Epithelial cell of prostate (primary cell): ENCODE data around the gene PIK3CA.

Source experiments
- DNase-seq: peaks from one replicate; pipeline ENCODE4 v3.0.0-alpha.2; 2011; ENCODE audit warnings: low read depth, low spot score
- H3K27ac ChIP-seq: fragments of 450-650 bp; 2 replicates; pipeline ENCODE4 v1.5.1; 2017; ENCODE audit warnings: mild to moderate bottlenecking

PIK3CA gene

GRCh38 chr3:179156170-179156569 is 8.0 kb downstream of the PIK3CA start:
- no peak overlapping the region for H3K27ac ChIP-seq

GRCh38 chr3:179156775-179157174 is 8.6 kb downstream of the PIK3CA start:
- no peak overlapping the region for H3K27ac ChIP-seq
- no peak for DNase-seq

More at GRCh38 chr3:179156170-179156569, 8.0 kb downstream of the PIK3CA start:
- DNase-seq = no peak

- H3K27ac ChIP-seq = no peak overlapping the region
- DNase-seq = no peak
These were observed 10.3 kb downstream of the PIK3CA start for GRCh38 chr3:179158336-179159039.

GRCh38 chr3:179163503-179163902 is 15.3 kb downstream of the PIK3CA start:
- no peak for DNase-seq
- no peak overlapping the region for H3K27ac ChIP-seq

- no peak for DNase-seq
- H3K27ac ChIP-seq = no peak overlapping the region
These were observed 16.7 kb downstream of the PIK3CA start for GRCh38 chr3:179164857-179165256.

- DNase-seq = no peak
- no peak overlapping the region for H3K27ac ChIP-seq
These were observed 18.5 kb downstream of the PIK3CA start for GRCh38 chr3:179166561-179167201.

GRCh38 chr3:179168918-179169317 is 20.8 kb downstream of the PIK3CA start:
- DNase-seq = no peak
- H3K27ac ChIP-seq = no peak overlapping the region

GRCh38 chr3:179172546-179172945 is 24.4 kb downstream of the PIK3CA start:
- DNase-seq = no peak
- H3K27ac ChIP-seq = no peak overlapping the region

GRCh38 chr3:179174316-179174715 is 26.2 kb downstream of the PIK3CA start:
- no peak overlapping the region for H3K27ac ChIP-seq

GRCh38 chr3:179174898-179175297 is 26.7 kb downstream of the PIK3CA start:
- no peak overlapping the region for H3K27ac ChIP-seq
- no peak for DNase-seq

More at GRCh38 chr3:179174316-179174715, 26.2 kb downstream of the PIK3CA start:
- DNase-seq = no peak

- no peak for DNase-seq
- H3K27ac ChIP-seq = no peak overlapping the region
These were observed 27.2 kb downstream of the PIK3CA start for GRCh38 chr3:179175358-179175757.

- H3K27ac ChIP-seq = no peak overlapping the region
These were observed 29.5 kb downstream of the PIK3CA start for GRCh38 chr3:179177611-179178010.

GRCh38 chr3:179179256-179179655 is 31.1 kb downstream of the PIK3CA start:
- DNase-seq = no peak
- no peak overlapping the region for H3K27ac ChIP-seq

More at GRCh38 chr3:179177611-179178010, 29.5 kb downstream of the PIK3CA start:
- no peak for DNase-seq

GRCh38 chr3:179179979-179180759 is 32.0 kb downstream of the PIK3CA start:
- no peak for DNase-seq
- no peak overlapping the region for H3K27ac ChIP-seq

- H3K27ac ChIP-seq = no peak overlapping the region
- DNase-seq = no peak
These were observed 32.9 kb downstream of the PIK3CA start for GRCh38 chr3:179181021-179181472.

GRCh38 chr3:179181993-179182551 is 33.9 kb downstream of the PIK3CA start:
- DNase-seq = no peak
- no peak overlapping the region for H3K27ac ChIP-seq

GRCh38 chr3:179182902-179183301 is 34.7 kb downstream of the PIK3CA start:
- no peak for DNase-seq
- H3K27ac ChIP-seq = no peak overlapping the region

GRCh38 chr3:179184826-179185225 is 36.7 kb downstream of the PIK3CA start:
- no peak for DNase-seq
- H3K27ac ChIP-seq = no peak overlapping the region

- no peak overlapping the region for H3K27ac ChIP-seq
- DNase-seq = no peak
These were observed 38.3 kb downstream of the PIK3CA start for GRCh38 chr3:179186426-179186825.

GRCh38 chr3:179189759-179190158 is 41.6 kb downstream of the PIK3CA start:
- no peak overlapping the region for H3K27ac ChIP-seq

GRCh38 chr3:179190581-179190980 is 42.4 kb downstream of the PIK3CA start:
- no peak for DNase-seq
- H3K27ac ChIP-seq = no peak overlapping the region

More at GRCh38 chr3:179189759-179190158, 41.6 kb downstream of the PIK3CA start:
- DNase-seq = no peak
